Measurements from ENCODE around the gene PLD5.
"Not testable (repeated sequence)": the region's sequence is repeated elsewhere in the genome, so short reads cannot be mapped to it uniquely, and the experiment has no call there.

Gene PLD5

GRCh38 chr1:242282758-242283485, 241.6 kb downstream of the PLD5 start:
- not testable (repeated sequence) for DNase-seq (ENCODE audit: low read depth in 3 of 3)

DNA sequence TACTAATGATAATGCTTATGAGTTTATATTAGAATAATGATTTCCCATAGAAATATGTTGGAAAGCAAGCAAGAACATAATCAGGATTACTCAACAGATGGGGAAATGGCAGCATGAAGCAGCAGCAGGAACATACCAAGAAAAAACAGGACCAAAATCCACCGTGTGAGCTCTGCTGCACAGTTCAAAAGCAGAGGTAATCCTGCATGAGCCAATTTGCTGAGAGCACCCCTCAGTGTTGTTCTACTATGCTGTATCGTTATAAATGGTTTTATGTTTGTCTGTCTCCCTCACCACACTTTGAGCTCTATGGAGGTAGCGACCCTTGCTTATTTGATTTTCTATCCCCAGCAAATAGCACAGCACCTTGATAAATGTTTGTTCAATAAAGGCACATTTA, 246.1 kb downstream of the PLD5 start:
- DNase-seq (ENCODE audit: low read depth in 3 of 3): not testable (repeated sequence)

DNA sequence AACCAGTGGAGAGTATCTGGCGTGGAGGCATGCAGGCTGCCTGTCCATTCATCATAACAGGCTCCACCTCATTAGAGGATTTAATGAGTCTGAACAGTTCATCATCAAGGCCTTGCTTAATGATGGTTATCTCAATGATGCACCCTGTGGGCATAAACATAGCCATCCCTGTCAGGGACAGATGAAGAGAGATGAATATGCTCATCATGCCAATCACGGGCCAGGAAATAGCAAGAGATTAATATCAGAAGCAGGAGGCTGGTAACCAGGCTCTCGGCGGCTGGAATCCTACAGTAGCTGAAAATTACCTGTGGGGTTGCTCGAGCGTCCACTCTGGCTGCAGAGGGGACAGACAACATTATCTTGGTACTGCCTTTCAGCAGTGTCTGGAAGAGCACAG, 247.7 kb downstream of the PLD5 start:
- not testable (repeated sequence) for DNase-seq (ENCODE audit: low read depth in 3 of 3)

GRCh38 chr1:242267004-242267403, 257.5 kb downstream of the PLD5 start:
- DNase-seq (ENCODE audit: low read depth in 3 of 3): not testable (repeated sequence)

DNA sequence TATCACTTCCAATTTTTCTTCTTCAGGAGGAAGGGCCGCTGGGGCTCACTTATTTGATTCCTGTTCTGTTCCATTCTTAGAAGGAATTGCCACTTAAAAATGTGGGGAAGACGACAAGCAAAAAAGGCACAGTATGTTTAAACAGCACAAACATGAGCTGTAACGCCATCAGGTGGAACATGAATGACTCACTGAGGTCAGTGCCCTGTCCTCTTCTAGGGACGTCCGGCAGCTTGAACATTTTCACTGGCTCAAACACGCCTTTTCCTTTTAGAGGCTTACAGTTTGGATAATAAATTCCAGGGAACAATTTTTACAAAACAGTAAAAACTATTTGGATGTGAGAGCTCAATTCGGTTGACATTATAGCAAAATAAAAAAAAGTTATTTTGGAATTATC, 260.1 kb downstream of the PLD5 start:
- not testable (repeated sequence) for DNase-seq (ENCODE audit: low read depth in 3 of 3)

DNA sequence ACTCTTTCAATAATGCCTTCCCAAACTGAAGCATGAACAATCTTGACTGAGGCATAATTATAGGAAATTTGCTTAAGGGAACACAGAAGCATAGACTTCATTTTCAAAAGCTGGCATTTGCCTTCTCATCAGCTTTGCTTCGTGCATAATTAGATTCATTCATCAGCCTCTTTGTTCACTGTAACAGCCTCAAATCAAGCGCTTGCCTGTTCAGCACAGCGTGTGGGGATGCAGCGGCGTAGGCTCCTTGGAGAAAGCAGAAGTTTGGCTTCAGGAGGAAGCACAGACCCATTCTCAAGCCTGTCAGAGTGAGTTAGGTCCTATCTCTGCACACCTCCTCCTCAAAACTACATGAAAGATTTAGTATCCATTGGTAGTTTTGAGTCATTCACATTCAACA, 279.2 kb downstream of the PLD5 start:
- no peak for DNase-seq (ENCODE audit: low read depth in 3 of 3)

- no peak for DNase-seq (ENCODE audit: low read depth in 3 of 3)
Observed at GRCh38 chr1:242243472-242243871, 281.0 kb downstream of the PLD5 start.

- DNase-seq (ENCODE audit: low read depth in 3 of 3): no peak
Observed at GRCh38 chr1:242242983-242243382, 281.5 kb downstream of the PLD5 start.

DNA sequence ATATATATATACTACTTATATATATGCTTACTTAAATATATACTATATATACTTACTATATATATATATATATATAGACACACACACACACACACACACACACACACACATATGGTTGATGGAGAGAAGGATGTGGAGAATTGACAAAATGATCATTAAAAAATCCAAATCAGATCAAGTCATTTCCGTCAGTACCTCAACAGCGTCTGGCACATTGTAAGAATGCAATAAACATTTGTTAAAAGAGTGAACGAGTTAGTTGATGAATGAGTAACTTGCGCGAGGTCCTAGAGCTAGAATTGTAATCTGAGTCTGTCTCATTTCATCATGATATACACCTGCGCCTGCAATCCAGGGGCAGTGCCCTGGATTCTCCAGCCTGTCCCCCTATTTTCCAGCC, 282.6 kb downstream of the PLD5 start:
- no peak for DNase-seq (ENCODE audit: low read depth in 3 of 3)

DNA sequence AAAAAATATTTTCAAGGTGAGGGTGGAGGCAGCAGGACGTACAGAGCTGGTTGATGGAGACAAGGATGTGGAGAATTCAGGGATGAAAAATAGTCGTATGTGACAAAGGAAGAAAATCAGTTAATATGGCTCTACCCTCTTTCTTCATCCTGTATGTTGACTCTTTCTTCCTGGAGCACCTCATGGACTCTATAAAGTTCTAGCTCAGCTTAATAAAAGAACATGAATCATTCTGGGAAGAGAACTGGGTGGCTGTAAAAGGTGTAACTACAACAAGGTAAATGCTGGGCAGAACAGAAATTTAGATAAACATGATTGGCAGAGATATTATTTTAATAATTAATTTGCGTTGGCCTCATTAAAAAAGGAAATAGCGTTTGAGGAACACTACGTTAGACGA, 283.8 kb downstream of the PLD5 start:
- DNase-seq (ENCODE audit: low read depth in 3 of 3): no peak

DNA sequence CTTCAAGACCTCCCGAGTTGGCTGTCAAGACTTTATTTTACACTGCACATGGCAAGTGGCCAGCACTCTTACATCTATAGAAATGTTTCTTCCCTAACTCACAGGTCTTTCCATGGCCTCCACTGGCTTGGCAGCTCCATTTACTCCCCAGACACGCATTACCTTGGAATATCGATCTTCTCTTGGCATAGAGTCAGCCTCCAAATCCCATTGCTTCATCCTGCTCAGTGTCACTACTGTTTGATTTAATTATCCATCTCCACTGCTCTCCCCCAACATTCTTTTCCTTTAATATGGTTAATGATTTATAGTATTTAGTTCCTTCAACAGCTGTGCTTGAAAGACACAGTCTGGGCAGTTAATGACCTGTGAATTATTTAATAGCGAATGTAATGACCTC, 284.4 kb downstream of the PLD5 start:
- no peak for DNase-seq (ENCODE audit: low read depth in 3 of 3)

DNA sequence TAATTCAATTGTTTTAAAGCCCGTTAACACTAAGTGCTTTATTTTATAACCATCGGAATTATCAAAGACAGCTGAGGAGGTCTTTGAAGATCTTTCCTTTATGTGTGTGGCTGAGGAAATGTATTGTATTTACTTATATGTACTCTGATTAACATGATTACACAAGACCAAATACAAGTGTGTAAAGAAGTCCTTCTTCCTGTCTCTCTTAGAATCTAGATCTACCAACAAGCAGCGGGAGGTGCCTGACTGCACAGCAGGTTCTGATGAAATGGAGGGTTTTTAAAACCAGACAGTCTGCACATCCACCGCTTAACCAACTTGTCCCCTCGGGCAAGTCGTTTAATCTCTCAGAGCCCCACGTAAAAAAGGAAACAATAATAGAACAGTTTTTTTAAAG, 285.1 kb downstream of the PLD5 start:
- DNase-seq (ENCODE audit: low read depth in 3 of 3): no peak

GRCh38 chr1:242237051-242237450, 287.4 kb downstream of the PLD5 start:
- no peak for DNase-seq (ENCODE audit: low read depth in 3 of 3)

DNA sequence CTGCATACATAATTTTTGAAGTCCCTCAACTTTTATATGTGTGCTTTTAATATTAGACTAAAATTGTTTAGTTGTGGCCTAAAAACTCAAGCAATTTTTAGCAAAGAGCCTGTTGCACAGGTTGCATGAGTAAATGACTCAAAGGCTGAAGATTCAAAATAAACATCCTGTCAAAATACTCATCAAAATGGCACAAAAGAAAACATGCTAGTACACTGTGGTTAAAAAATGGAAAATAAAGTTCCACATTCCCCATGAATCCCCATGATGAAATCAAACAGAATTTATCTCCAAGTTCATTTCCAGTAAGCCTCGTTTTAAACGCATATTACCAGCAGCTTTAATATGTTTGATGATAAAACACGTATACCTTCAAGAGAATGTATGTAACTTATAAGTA, 295.5 kb downstream of the PLD5 start:
- no peak for DNase-seq (ENCODE audit: low read depth in 3 of 3)

DNA sequence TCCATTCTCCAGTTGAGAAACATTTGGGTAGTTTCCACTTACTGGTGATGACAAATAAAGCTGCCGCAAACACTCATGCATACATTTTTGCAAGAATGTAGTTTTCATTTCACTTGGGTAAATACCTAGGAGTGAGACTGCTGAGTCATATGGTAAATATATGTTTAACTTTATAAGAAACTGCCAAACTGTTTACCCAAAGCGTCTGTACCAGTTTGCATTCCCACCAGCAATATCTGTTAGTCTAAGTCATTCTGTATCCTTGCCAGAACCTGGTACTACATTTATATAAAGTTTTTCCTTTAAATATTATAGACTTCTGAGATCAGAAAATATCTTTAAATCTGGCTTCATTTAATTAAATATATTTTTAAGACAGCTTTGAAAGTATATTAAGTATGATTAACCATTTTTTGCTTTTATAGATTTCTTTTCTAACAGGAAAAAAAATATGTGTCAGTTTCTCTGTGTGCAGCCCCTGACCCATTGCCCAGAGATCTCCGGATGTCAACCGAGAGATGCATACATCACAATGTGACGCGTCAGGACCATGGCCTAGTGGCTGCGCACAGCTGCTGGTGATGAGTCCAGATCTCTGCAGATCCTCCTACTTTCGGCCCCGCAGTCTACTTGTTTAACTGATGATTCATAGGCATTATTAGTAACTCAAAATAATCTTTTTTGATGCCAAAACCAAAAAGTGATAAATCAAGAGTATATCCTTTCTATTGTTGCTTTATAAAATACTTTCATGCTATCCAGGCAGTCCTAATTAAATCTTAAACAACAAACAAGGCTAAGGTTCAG, 298.5 kb downstream of the PLD5 start:
- no peak for DNase-seq (ENCODE audit: low read depth in 3 of 3)

- not testable (repeated sequence) for DNase-seq (ENCODE audit: low read depth in 3 of 3)
Observed at GRCh38 chr1:242224878-242225766, 299.4 kb downstream of the PLD5 start.

- DNase-seq (ENCODE audit: low read depth in 3 of 3): no peak
Observed at GRCh38 chr1:242224461-242224860, 300.0 kb downstream of the PLD5 start.

DNA sequence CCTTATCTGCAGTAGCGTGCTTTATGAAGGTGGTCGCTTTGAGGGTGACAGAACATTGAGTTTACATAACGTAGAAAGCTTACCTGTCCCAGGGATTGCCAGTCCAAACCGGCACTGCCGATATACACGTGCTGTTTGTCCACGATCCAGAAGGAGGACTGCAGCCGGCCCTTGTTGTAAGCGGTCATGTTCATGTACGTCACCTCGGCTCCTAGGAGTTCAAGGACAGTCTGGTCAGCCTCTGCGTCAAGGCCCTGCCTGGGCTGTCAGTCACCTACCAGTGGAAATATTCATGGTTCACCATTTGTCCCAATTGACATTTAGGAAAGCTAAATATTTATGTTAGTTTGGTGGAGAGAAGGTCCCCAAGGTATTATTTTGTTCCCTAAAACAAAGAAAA, 304.6 kb downstream of the PLD5 start:
- DNase-seq (ENCODE audit: low read depth in 3 of 3): no peak

DNA sequence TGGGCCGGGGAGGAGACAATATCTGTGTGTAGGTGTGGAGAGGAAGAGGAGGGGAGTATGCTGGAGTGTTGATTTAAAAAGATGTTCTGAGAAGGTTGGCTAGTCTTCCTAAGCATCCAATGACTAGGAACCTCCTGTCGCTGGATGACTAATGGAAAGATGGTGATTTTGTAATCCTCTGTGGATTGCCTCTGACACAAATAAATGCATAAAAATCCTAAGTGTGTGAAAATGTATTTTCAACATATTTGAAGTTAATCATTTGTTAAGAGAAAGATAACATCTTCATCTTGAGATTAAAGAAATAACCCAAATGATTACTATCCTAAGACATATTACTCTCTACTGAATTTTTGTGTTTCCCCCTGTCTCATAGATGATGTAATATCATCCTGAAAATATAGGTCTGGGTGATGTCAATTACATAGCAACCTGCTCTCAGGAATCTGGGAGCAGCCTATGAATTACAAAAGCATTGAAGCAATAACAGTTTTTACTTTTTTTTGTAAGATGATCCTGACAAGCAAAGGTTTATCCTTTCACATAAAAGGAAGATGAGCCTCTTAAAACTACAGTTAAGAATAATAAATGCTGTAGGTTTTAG, 305.1 kb downstream of the PLD5 start:
- DNase-seq (ENCODE audit: low read depth in 3 of 3): no peak

DNA sequence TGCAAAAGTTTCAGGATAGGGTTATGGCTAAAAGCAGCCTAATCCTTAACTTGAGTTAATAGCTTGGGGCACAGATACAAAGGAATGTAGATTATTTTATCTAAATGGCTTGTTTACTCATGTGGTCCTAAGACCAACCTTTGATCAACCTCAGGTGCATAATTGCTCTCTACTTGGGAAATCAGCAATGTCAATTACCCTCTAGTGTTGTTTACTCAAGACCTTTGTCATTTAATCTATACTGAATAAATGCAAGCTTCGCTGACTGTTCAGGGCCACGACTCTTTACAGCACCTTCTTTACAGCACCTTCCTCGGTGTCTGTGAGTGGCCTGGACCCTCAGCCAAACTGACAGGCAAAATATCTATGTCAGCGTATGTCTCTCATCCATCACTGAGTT, 308.1 kb downstream of the PLD5 start:
- DNase-seq (ENCODE audit: low read depth in 3 of 3): no peak

- not testable (repeated sequence) for DNase-seq (ENCODE audit: low read depth in 3 of 3)
Observed at GRCh38 chr1:242214455-242214854, 310.0 kb downstream of the PLD5 start.

DNA sequence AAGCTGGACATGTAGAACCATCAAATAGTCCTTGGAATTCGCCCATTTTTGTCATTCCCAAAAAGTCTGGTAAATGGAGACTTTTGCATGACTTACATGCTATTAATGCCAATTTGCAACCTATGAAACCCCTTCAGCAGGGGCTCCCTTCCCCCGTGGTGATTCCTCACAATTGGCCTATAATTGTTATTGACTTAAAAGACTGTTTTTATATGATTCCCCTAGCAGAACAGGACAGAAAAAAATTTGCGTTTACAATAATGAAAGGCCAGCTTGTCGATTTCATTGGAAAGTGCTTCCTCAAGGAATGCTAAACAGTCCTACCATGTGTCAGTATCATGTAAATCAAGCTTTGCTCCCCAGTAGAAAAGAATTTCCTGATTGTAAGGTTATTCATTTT, 311.5 kb downstream of the PLD5 start:
- not testable (repeated sequence) for DNase-seq (ENCODE audit: low read depth in 3 of 3)
